Hepatocyte (in vitro differentiated cells): Measurements from ENCODE around the gene NKAP.

Experiments
- EZH2 ChIP-seq: fragments of 200-600 bp; sonication (generic); IDR thresholded peaks from 2 replicates; pipeline ENCODE4 v1.6.1; 2016; ENCODE audit warnings: antibody characterized with exemption, mild to moderate bottlenecking, borderline replicate concordance
- TF ChIP-seq, protein P1 (sequence below): fragments of 200-600 bp; sonication (generic); IDR thresholded peaks from 2 replicates; pipeline ENCODE4 v1.5.1; 2016; ENCODE audit warnings: antibody characterized with exemption, mild to moderate bottlenecking; ENCODE audit not compliant: poor library complexity

DNA sequence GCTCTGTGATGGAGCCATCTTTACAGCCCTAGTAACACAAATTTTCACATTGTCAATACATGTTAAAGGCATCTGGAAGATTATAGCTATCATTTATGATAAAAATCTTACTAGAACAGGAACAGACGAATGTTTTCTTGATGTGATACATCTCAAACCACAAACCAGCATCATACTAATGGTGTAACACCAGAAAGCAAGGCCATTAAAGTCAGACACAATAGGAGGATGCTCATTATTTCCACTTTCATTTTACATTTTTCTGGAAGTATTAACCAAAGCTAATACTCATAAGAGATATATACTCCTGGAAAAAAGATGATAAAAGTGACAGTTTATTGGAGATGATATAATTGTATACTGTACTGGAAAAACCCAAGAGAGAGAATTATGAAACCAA is 42.6 kb downstream of the NKAP start:
- TF ChIP-seq, protein P1, sequence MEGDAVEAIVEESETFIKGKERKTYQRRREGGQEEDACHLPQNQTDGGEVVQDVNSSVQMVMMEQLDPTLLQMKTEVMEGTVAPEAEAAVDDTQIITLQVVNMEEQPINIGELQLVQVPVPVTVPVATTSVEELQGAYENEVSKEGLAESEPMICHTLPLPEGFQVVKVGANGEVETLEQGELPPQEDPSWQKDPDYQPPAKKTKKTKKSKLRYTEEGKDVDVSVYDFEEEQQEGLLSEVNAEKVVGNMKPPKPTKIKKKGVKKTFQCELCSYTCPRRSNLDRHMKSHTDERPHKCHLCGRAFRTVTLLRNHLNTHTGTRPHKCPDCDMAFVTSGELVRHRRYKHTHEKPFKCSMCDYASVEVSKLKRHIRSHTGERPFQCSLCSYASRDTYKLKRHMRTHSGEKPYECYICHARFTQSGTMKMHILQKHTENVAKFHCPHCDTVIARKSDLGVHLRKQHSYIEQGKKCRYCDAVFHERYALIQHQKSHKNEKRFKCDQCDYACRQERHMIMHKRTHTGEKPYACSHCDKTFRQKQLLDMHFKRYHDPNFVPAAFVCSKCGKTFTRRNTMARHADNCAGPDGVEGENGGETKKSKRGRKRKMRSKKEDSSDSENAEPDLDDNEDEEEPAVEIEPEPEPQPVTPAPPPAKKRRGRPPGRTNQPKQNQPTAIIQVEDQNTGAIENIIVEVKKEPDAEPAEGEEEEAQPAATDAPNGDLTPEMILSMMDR = no peak
- no peak for TF ChIP-seq EZH2
